ENCODE data around the gene KIRREL1. TPM values are rescaled to one million over a fixed set of nuclear protein-coding genes. Genes with fewer than 3 reads are reported as not detected.

The KIRREL1 gene
- polyA plus RNA-seq, 1 donor (not counting 4 experiments of a cell fraction or from before 2014, with no cell fraction given), result 19.7 TPM

DNA sequence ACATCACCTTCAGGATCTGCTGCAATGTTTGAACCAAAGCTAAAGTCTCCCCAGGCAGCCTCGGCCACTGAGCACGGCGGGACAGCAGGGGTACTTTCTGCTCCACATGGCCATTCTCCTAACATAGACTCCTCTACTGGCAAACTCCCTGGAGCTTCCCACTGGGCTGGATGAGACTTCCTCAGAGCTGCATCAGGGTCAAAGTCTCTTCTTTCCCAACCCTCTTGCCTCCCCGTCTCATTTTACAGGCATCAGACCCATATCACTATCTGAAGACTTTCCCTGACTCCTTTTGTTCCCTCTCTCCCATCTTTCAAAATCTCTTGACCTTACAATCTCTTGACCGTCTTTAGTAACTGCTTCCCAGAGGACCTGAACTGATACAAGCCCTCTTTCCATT lies 42.2 kb upstream of the KIRREL1 start:
- Histone ChIP-seq H3K9ac (ENCODE audit: control insufficient read depth, extremely low read depth, insufficient read depth, low read length) (no peak overlapping the region), H3K4me3 (ENCODE audit: control insufficient read depth in 2 of 3, extremely low read depth in 1 of 3, insufficient read depth in 2 of 3, low read depth in 1 of 3, low read length in 3 of 3) (no peak overlapping the region), H2AFZ (ENCODE audit: control insufficient read depth, low read length) (no peak overlapping the region), H3K4me1 (ENCODE audit: control insufficient read depth, extremely low read depth, insufficient read depth, low read length) (no peaks in the 10 kb centered on the region), H3K79me2 (ENCODE audit: control insufficient read depth, insufficient read depth, low read length) (no peaks in the 10 kb centered on the region), H3K9me3 (ENCODE audit: control insufficient read depth, low read depth, low read length) (no peaks in the 10 kb centered on the region), H3K36me3 (ENCODE audit: control insufficient read depth in 2 of 2, extremely low read depth in 1 of 2, insufficient read depth in 2 of 2, low read length in 2 of 2) (no peaks in the 10 kb centered on the region), H4K20me1 (ENCODE audit: control insufficient read depth, extremely low read depth, insufficient read depth, low read length) (no peaks in the 10 kb centered on the region), H3K4me2 (ENCODE audit: control insufficient read depth, extremely low read depth, insufficient read depth, low read depth, low read length) (no peak overlapping the region), H3K9me1 (ENCODE audit: control insufficient read depth, extremely low read depth, insufficient read depth, low read length) (no peaks in the 10 kb centered on the region), H3K27me3 (ENCODE audit: control insufficient read depth, extremely low read depth, insufficient read depth, low read length) (peaks cover 13% of the 10 kb centered on the region), H3K27ac (ENCODE audit: control insufficient read depth, insufficient read depth, low read length) (no peak overlapping the region)
- TF ChIP-seq, protein P1, sequence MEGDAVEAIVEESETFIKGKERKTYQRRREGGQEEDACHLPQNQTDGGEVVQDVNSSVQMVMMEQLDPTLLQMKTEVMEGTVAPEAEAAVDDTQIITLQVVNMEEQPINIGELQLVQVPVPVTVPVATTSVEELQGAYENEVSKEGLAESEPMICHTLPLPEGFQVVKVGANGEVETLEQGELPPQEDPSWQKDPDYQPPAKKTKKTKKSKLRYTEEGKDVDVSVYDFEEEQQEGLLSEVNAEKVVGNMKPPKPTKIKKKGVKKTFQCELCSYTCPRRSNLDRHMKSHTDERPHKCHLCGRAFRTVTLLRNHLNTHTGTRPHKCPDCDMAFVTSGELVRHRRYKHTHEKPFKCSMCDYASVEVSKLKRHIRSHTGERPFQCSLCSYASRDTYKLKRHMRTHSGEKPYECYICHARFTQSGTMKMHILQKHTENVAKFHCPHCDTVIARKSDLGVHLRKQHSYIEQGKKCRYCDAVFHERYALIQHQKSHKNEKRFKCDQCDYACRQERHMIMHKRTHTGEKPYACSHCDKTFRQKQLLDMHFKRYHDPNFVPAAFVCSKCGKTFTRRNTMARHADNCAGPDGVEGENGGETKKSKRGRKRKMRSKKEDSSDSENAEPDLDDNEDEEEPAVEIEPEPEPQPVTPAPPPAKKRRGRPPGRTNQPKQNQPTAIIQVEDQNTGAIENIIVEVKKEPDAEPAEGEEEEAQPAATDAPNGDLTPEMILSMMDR (optimal IDR thresholded peaks at IDR 0.05 in 1 of 3, IDR thresholded peaks at IDR 0.05 in 1 of 3, conservative IDR thresholded peaks at IDR 0.05 in 1 of 3; ENCODE audit: extremely low read depth in 1 of 3, insufficient read depth in 2 of 3, low read length in 3 of 3), result no peak
- no peak for TF ChIP-seq EZH2 (IDR thresholded peaks at IDR 0.05; ENCODE audit: low read length)
- dilution Hi-C loops (cut with MboI; ENCODE audit: extremely low pct_ligation_motif_present, low sequenced_read_pairs), result loop anchor here (25.0 kb wide), 1 partner anchor 161 kb away; no protein-coding TSS in a partner anchor
- DNase-seq (ENCODE audit: low read depth, low spot score) (no peak), FAIRE-seq (no peak)

DNA sequence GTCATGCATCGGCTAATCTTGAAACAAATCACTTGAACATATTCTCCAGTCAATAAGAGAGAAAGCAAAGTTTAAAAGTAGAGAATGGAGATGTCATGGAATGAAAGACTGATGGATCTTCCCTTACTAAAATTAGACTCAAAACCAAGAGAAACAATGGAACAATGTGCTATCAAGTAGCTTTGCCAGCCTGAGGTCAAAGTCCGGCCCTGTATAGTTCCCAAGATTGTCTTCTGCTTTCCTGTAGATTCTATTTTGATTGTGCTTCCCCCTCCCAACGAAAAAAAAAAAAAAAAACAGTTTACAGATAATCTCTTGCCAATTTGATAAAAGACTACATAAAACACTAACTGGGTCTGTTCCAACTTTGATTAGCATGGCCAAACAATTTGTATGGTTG lies 40.8 kb upstream of the KIRREL1 start:
- dilution Hi-C loops (cut with MboI; ENCODE audit: extremely low pct_ligation_motif_present, low sequenced_read_pairs), result loop anchor here (25.0 kb wide), 1 partner anchor 160 kb away; no protein-coding TSS in a partner anchor
- TF ChIP-seq, protein P1 (optimal IDR thresholded peaks at IDR 0.05 in 1 of 3, IDR thresholded peaks at IDR 0.05 in 1 of 3, conservative IDR thresholded peaks at IDR 0.05 in 1 of 3; ENCODE audit: extremely low read depth in 1 of 3, insufficient read depth in 2 of 3, low read length in 3 of 3), result no peak
- TF ChIP-seq EZH2 (IDR thresholded peaks at IDR 0.05; ENCODE audit: low read length), result no peak
- no peaks in the 10 kb centered on the region for H4K20me1 ChIP-seq (ENCODE audit: control insufficient read depth, extremely low read depth, insufficient read depth, low read length)
- no peaks in the 10 kb centered on the region for H3K9me3 ChIP-seq (ENCODE audit: control insufficient read depth, low read depth, low read length)
- DNase-seq (ENCODE audit: low read depth, low spot score) (no peak), FAIRE-seq (no peak)
- no peaks in the 10 kb centered on the region for H3K36me3 ChIP-seq (ENCODE audit: control insufficient read depth in 2 of 2, extremely low read depth in 1 of 2, insufficient read depth in 2 of 2, low read length in 2 of 2)
- no peak overlapping the region for H3K9ac ChIP-seq (ENCODE audit: control insufficient read depth, extremely low read depth, insufficient read depth, low read length)
- H3K79me2 ChIP-seq (ENCODE audit: control insufficient read depth, insufficient read depth, low read length), result no peaks in the 10 kb centered on the region
- no peak overlapping the region for H3K27ac ChIP-seq (ENCODE audit: control insufficient read depth, insufficient read depth, low read length)
- H3K4me3 ChIP-seq (ENCODE audit: control insufficient read depth in 2 of 3, extremely low read depth in 1 of 3, insufficient read depth in 2 of 3, low read depth in 1 of 3, low read length in 3 of 3), result no peak overlapping the region
- no peaks in the 10 kb centered on the region for H3K9me1 ChIP-seq (ENCODE audit: control insufficient read depth, extremely low read depth, insufficient read depth, low read length)
- no peaks in the 10 kb centered on the region for H3K4me1 ChIP-seq (ENCODE audit: control insufficient read depth, extremely low read depth, insufficient read depth, low read length)
- no peak overlapping the region for H3K4me2 ChIP-seq (ENCODE audit: control insufficient read depth, extremely low read depth, insufficient read depth, low read depth, low read length)
- no peak overlapping the region for H2AFZ ChIP-seq (ENCODE audit: control insufficient read depth, low read length)
- H3K27me3 ChIP-seq (ENCODE audit: control insufficient read depth, extremely low read depth, insufficient read depth, low read length), result peaks cover 21% of the 10 kb centered on the region

Data from keratinocyte (primary cell).